ENCODE measurements around the gene SOX8. TPM values are rescaled to one million over a fixed set of nuclear protein-coding genes. Genes with fewer than 3 reads are reported as not detected.

Gene SOX8
- total RNA-seq, 2 experiments from 2014 or later = 0.10 to 0.13 TPM

GRCh38 chr16:988471-989353 lies 7.1 kb downstream of the SOX8 start:
- H3K27me3 Mint-ChIP-seq = no peaks in the 10 kb centered on the region
- H3K4me1 Mint-ChIP-seq = no peaks in the 10 kb centered on the region
- DNase-seq = no peak
- no peaks in the 10 kb centered on the region for H3K9me3 Mint-ChIP-seq
- no peak overlapping the region for H3K4me3 Mint-ChIP-seq
- H3K36me3 Mint-ChIP-seq (ENCODE audit: low read depth) = no peaks in the 10 kb centered on the region
- H3K27ac Mint-ChIP-seq = no peak overlapping the region
- CTCF ChIA-PET = no interaction called here
- POLR2A ChIA-PET = no interaction called here

DNA sequence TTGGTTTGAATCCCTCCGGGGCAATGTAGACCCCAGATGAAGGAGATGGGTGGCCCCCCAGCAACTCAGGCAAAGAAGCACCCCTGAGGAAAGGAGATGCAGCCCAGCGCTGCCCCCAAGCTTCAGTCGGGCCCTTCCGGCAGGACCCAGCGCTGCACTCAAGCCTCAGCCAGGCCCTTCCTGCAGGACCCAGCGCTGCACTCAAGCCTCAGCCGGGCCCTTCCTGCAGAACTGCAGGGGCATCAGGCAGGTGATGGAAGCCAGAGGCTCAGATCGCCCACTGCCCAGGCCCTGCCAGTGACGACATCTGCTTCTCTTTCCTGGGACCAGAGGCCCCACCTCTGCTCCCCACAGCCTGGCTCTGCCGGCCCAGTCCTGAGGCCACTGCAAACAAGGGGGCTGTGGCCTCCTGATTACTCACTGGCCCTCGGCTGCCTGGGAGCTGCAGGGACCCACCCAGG lies 7.8 kb downstream of the SOX8 start:
- DNase-seq = no peak
- Mint-ChIP-seq H3K9me3 (no peaks in the 10 kb centered on the region), H3K27ac (no peak overlapping the region), H3K4me1 (no peaks in the 10 kb centered on the region), H3K4me3 (no peak overlapping the region), H3K36me3 (ENCODE audit: low read depth) (no peaks in the 10 kb centered on the region), H3K27me3 (no peaks in the 10 kb centered on the region)
- POLR2A ChIA-PET = no interaction called here
- CTCF ChIA-PET = no interaction called here

DNA sequence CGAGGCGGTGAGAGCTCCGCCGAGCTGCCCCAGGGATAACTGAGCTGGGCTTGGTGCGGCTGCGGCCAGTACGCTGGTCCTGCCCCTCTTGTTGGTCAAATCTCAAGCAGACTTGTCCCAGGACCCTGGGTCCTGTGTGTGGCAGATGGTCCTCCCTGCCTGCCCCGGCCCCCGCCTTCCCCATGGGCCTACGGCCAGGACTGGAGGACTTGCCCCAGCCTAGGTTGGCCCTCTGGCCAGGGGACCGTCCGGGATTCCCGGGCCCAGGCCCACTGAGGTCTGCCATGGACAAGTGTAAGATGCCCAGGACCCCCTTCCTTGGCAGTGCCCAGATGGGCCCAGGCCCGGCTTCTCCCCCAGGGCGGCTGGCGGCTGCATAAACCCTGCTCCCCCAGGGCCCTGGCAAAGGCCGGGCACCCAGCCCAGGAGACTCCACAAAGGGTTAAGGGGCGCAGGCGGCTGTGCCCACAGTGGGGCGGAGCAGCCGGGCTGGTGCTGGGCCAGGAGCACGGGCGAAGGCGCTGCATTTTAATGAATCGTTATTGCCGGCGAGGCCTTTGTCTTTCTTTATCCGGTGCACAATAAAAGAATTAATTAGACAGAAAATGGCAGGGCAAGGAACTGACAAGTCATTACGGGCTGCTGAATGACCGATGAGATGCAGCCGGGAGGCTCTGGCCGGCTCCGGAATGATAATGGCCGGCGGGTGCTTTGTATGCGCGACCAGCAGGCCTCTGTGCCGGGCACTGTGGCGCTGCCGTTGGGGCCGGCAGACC lies 9.1 kb downstream of the SOX8 start:
- POLR2A ChIA-PET = no interaction called here

GRCh38 chr16:991345-991744 lies 9.8 kb downstream of the SOX8 start:
- Mint-ChIP-seq H3K27ac (no peak overlapping the region), H3K36me3 (ENCODE audit: low read depth) (no peaks in the 10 kb centered on the region), H3K4me1 (peaks cover under 1% of the 10 kb centered on the region), H3K27me3 (peaks cover 17% of the 10 kb centered on the region), H3K9me3 (no peaks in the 10 kb centered on the region), H3K4me3 (no peak overlapping the region)
- CTCF ChIA-PET = no interaction called here
- DNase-seq = no peak
- POLR2A ChIA-PET = no interaction called here

More for the DNA sequence above, 9.1 kb downstream of the SOX8 start:
- Mint-ChIP-seq H3K27ac (no peak overlapping the region), H3K9me3 (no peaks in the 10 kb centered on the region), H3K4me1 (no peaks in the 10 kb centered on the region), H3K36me3 (ENCODE audit: low read depth) (no peaks in the 10 kb centered on the region), H3K4me3 (no peak overlapping the region), H3K27me3 (peaks cover 11% of the 10 kb centered on the region)
- CTCF ChIA-PET = no interaction called here
- no peak for DNase-seq

DNA sequence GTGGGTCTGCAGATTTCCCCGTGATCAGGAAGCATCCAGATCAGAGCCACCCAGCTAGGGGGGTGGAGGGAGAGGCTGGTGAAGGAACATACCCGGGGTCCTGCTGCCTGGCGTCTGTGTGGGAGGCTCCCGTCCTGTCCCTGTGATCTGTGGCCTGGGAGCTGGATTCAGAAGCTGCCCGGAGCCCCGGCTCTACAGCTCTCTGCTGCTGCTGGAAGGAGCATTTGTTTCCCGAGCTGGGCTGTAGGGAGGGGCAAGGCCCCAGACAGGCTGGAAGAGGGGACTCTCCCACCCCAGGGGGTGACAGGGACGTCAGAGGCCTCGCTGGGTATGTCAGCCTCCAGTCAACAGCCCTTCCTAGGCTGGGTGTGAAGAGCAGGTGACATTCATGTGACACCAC lies 10.2 kb downstream of the SOX8 start:
- Mint-ChIP-seq H3K4me3 (no peak overlapping the region), H3K4me1 (peaks cover 5% of the 10 kb centered on the region), H3K9me3 (no peaks in the 10 kb centered on the region), H3K27ac (no peak overlapping the region), H3K36me3 (ENCODE audit: low read depth) (no peaks in the 10 kb centered on the region), H3K27me3 (peaks cover 21% of the 10 kb centered on the region)
- ChIA-PET POLR2A (no interaction called here), CTCF (no interaction called here)
- DNase-seq = no peak

GRCh38 chr16:993731-994130 lies 12.2 kb downstream of the SOX8 start:
- Mint-ChIP-seq H3K4me1 (peaks cover 23% of the 10 kb centered on the region), H3K27me3 (peaks cover 36% of the 10 kb centered on the region), H3K27ac (no peak overlapping the region), H3K9me3 (no peaks in the 10 kb centered on the region), H3K36me3 (ENCODE audit: low read depth) (no peaks in the 10 kb centered on the region), H3K4me3 (no peak overlapping the region)
- ChIA-PET CTCF (no interaction called here), POLR2A (no interaction called here)
- DNase-seq = no peak

DNA sequence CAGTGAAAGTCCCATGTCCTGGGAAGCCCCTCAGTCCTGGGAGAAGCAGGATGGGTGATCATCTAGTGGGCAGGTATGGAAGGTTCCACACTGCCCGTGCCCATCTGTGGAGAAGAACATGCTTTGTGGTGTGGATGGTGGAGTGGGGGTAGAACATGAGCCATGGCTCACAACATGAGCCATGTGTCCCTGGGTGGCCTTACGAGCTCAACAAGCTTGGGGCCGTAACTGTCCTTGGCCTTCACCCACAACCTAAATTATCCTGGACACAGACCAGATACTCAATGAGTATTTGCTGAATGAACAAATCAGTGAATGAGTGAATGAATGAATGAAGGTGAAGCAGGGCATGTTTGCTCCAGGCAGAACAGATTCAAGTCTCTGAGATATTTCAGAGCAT lies 13.5 kb downstream of the SOX8 start:
- ChIA-PET POLR2A (interaction anchor here (1.0 to 1.7 kb wide), 2 partner anchors 9 to 25 kb away, joined by 3 to 4 read pairs; no protein-coding TSS in a partner anchor), CTCF (no interaction called here)
- H3K27me3 Mint-ChIP-seq = peaks cover 36% of the 10 kb centered on the region
- H3K9me3 Mint-ChIP-seq = no peaks in the 10 kb centered on the region
- no peak for DNase-seq
- peaks cover 26% of the 10 kb centered on the region for H3K4me1 Mint-ChIP-seq
- H3K27ac Mint-ChIP-seq = no peak overlapping the region
- H3K4me3 Mint-ChIP-seq = no peak overlapping the region
- H3K36me3 Mint-ChIP-seq (ENCODE audit: low read depth) = no peaks in the 10 kb centered on the region

DNA sequence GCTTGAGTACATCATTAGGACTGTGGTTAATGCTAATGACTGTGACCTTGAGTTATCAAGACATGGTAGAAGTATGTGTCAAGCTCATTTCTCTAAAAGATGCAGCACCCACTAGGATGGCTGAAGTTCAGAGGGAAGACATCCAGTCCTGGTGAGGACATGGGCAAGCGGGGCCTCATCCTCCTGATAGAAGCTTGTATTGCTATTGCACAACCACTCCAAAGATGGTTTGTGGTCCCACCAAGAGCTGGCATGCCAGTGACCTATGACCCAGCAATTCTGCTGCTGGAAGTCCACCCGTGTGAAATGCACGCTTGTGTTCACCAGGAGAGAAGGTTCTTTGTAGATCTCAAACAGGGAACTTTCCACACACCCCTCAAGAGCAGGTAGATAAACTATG lies 14.2 kb downstream of the SOX8 start:
- POLR2A ChIA-PET = interaction anchor here (1.0 to 1.7 kb wide), 3 partner anchors 8 to 32 kb away, joined by 3 to 4 read pairs (median 4); no protein-coding TSS in a partner anchor
- H3K27ac Mint-ChIP-seq = no peak overlapping the region
- no peaks in the 10 kb centered on the region for H3K36me3 Mint-ChIP-seq (ENCODE audit: low read depth)

GRCh38 chr16:996681-997080 lies 15.1 kb downstream of the SOX8 start:
- peaks cover 40% of the 10 kb centered on the region for H3K27me3 Mint-ChIP-seq
- H3K4me3 Mint-ChIP-seq = peak overlapping the region; percentile 46
- DNase-seq = no peak
- H3K27ac Mint-ChIP-seq = no peak overlapping the region
- ChIA-PET CTCF (interaction anchor here (1.3 kb wide), 1 partner anchor 32 kb away, joined by 3 read pairs; no protein-coding TSS in a partner anchor), POLR2A (interaction anchor here (1.1 to 1.7 kb wide), 2 partner anchors 27 to 33 kb away, joined by 4 read pairs; no protein-coding TSS in a partner anchor)
- H3K4me1 Mint-ChIP-seq = peaks cover 26% of the 10 kb centered on the region
- H3K9me3 Mint-ChIP-seq = no peaks in the 10 kb centered on the region
- H3K36me3 Mint-ChIP-seq (ENCODE audit: low read depth) = no peaks in the 10 kb centered on the region

More for the DNA sequence above, 14.2 kb downstream of the SOX8 start:
- peaks cover 36% of the 10 kb centered on the region for H3K27me3 Mint-ChIP-seq
- peaks cover 26% of the 10 kb centered on the region for H3K4me1 Mint-ChIP-seq
- CTCF ChIA-PET = interaction anchor here (1.3 kb wide), 1 partner anchor 31 kb away, joined by 3 read pairs; no protein-coding TSS in a partner anchor
- H3K9me3 Mint-ChIP-seq = no peaks in the 10 kb centered on the region
- no peak overlapping the region for H3K4me3 Mint-ChIP-seq
- no peak for DNase-seq

GRCh38 chr16:997440-998051 lies 16.0 kb downstream of the SOX8 start:
- no peaks in the 10 kb centered on the region for H3K9me3 Mint-ChIP-seq
- H3K27ac Mint-ChIP-seq = no peak overlapping the region
- peaks cover 28% of the 10 kb centered on the region for H3K4me1 Mint-ChIP-seq
- no peaks in the 10 kb centered on the region for H3K36me3 Mint-ChIP-seq (ENCODE audit: low read depth)
- H3K4me3 Mint-ChIP-seq = peak overlapping the region; percentile 46
- CTCF ChIA-PET = interaction anchor here (0.6 kb wide), 1 partner anchor 285 kb away, joined by 3 read pairs; no protein-coding TSS in a partner anchor
- H3K27me3 Mint-ChIP-seq = peaks cover 40% of the 10 kb centered on the region
- peak; percentile 51 for DNase-seq
- POLR2A ChIA-PET = interaction anchor here (1.0 to 1.8 kb wide), 4 partner anchors 16 to 33 kb away, joined by 4 to 8 read pairs (median 4); partner anchors contain the start of gene SOX8

DNA sequence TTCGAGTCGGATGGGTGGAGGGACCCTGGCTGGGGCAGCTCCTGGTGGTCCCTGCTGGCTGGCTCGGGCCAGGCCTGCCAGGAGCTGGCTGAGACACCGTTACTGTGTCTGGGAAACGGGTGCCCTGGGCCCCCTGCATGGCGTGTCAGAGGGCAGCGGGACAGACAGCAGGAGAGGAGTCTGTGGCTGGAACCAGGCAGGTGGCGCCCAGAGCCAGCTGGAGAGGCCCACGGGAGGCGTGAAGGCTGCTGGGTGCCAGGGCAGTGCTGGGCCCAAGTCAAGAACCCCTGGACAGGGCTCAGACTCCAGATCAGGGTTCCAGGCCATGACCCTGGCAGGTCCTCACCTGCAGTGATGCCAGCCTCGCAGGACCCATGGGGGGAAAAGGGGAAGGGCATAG lies 16.6 kb downstream of the SOX8 start:
- ChIA-PET CTCF (no interaction called here), POLR2A (interaction anchor here (1.3 to 1.8 kb wide), 3 partner anchors 16 to 34 kb away, joined by 4 to 8 read pairs (median 5); partner anchors contain the start of gene SOX8)
- H3K27ac Mint-ChIP-seq = no peak overlapping the region
- peaks cover 42% of the 10 kb centered on the region for H3K27me3 Mint-ChIP-seq
- no peaks in the 10 kb centered on the region for H3K36me3 Mint-ChIP-seq (ENCODE audit: low read depth)
- H3K9me3 Mint-ChIP-seq = no peaks in the 10 kb centered on the region
- peak overlapping the region; percentile 46 for H3K4me3 Mint-ChIP-seq
- DNase-seq = no peak
- peaks cover 33% of the 10 kb centered on the region for H3K4me1 Mint-ChIP-seq

GRCh38 chr16:998615-999014 lies 17.0 kb downstream of the SOX8 start:
- Mint-ChIP-seq H3K27ac (no peak overlapping the region), H3K27me3 (peaks cover 42% of the 10 kb centered on the region), H3K36me3 (ENCODE audit: low read depth) (no peaks in the 10 kb centered on the region), H3K9me3 (no peaks in the 10 kb centered on the region), H3K4me1 (peaks cover 35% of the 10 kb centered on the region), H3K4me3 (no peak overlapping the region)
- CTCF ChIA-PET = no interaction called here
- no peak for DNase-seq
- POLR2A ChIA-PET = interaction anchor here (1.4 to 2.0 kb wide), 3 partner anchors 17 to 34 kb away, joined by 5 to 8 read pairs (median 6); partner anchors contain the start of gene SOX8
